Measurements from ENCODE around the gene FTH1.

Gene FTH1

DNA sequence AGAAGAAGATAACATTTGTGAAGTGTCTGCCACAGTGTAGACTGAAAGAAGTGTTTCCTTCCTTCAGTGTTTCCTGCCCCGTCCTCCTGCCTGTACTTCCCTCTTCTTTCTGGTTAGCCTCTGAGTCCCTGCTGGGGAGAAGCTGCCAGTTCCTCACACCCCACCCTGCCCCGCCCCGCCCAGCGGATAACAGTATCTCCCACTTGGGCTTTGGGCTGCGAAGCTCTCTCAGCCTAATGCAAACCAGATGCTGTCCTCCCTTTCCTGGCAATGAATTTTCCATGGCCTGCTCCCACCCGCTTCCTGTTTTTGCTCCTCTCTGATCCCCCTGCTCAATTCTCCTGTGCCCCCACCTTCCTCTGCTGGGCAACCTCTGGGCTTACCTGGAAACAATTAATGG is 44.9 kb downstream of the FTH1 start:
- DNase-seq (ENCODE audit: extremely low read depth, low read depth), result peak; percentile 66
- TF ChIP-seq, protein P1, sequence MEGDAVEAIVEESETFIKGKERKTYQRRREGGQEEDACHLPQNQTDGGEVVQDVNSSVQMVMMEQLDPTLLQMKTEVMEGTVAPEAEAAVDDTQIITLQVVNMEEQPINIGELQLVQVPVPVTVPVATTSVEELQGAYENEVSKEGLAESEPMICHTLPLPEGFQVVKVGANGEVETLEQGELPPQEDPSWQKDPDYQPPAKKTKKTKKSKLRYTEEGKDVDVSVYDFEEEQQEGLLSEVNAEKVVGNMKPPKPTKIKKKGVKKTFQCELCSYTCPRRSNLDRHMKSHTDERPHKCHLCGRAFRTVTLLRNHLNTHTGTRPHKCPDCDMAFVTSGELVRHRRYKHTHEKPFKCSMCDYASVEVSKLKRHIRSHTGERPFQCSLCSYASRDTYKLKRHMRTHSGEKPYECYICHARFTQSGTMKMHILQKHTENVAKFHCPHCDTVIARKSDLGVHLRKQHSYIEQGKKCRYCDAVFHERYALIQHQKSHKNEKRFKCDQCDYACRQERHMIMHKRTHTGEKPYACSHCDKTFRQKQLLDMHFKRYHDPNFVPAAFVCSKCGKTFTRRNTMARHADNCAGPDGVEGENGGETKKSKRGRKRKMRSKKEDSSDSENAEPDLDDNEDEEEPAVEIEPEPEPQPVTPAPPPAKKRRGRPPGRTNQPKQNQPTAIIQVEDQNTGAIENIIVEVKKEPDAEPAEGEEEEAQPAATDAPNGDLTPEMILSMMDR (IDR thresholded peaks at IDR 0.05; ENCODE audit: low read depth, low read length), result no peak

DNA sequence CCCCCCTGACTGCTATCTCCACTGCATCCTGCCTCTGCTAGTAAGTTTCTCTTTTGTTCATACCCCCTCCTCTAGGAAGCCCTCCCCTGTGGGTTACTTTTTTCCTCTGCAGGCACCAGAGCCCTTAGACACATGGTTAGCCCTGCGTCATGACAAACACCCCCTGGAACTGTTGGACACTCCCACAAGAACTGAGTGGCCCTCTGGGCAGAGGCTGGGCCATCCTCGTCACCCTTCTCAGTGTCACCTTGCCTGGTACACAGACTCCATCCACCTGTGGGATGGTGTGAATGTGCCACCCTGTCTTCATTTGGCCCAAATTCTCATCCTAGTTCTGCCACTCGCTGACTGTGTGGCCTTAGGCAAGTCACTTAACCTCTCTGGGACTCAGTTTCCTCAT is 46.0 kb downstream of the FTH1 start:
- TF ChIP-seq, protein P1 (IDR thresholded peaks at IDR 0.05; ENCODE audit: low read depth, low read length), result no peak
- DNase-seq (ENCODE audit: extremely low read depth, low read depth), result no peak

GRCh38 chr11:61919705-61920631 is 47.5 kb downstream of the FTH1 start:
- no peak for DNase-seq (ENCODE audit: extremely low read depth, low read depth)
- TF ChIP-seq, protein P1 (IDR thresholded peaks at IDR 0.05; ENCODE audit: low read depth, low read length), result no peak

DNA sequence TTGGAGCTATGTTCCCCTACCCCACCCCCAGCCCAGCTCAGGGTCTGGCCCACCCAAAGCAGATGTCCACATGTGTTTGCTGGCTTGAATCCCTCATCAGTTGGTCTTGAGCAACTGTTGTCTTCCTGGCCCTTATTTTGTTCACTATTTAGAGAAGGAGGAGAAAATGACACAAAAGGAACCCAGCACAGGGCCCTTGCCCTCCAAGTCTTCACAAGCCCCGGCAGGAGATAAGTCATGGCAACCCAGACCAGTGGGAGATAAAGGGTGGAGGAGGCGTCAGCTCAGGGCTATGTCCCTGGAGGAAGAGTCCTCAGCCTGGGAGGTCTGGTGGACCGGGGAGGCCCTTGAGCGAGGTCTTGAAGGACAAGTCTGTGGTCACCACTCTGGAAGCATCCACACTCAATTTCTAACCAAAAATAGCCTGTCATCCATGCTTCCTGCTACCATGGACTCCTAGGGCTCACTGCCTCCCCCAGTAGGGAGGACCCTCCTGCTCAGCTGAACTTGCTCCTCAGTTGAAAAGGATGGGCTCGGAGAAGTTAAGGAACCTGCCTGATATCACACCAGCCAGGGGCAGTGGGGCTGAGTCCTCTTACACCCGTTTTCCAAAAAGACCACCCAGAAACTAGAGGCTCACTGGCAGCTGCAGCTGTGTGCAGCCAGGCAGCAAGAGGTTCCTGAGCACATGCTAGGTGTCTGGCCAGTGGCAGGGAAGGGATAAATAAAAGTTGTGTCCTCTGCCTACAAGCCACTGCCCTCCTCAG is 48.3 kb downstream of the FTH1 start:
- TF ChIP-seq, protein P1 (IDR thresholded peaks at IDR 0.05; ENCODE audit: low read depth, low read length), result no peak
- no peak for DNase-seq (ENCODE audit: extremely low read depth, low read depth)

DNA sequence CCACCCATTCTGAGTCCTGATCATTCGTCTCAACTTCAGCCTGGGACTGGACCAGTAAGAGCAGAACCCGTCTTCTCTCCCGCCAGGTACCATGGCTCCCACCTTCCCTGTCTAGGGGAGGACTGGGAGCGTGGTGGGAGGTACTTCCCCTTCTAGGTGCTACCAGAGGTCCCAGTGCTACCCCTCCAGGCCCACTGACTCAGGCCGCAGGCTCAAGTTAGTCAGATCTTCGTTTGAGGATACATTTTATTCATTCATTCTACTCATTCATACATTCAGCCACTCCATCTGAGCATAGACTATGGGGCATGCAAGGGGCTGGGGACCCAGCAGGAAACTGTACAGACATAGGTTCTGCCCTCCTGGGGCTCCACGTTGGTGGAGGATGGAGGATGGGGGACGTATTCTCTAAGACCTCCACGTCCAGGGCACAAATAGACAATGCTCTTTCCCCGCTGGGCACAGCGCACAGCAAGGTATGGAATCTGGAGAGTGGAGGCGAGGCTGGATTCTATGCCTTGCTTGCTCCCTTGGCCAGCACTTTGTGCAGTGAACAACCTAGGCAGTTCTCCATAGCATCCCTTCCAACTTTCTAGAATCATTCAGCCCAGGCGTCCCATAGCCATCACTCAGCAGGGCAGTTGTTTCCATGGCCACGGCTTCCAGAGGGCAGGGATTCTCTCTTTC is 49.0 kb downstream of the FTH1 start:
- TF ChIP-seq, protein P1 (IDR thresholded peaks at IDR 0.05; ENCODE audit: low read depth, low read length), result no peak
- no peak for DNase-seq (ENCODE audit: extremely low read depth, low read depth)

DNA sequence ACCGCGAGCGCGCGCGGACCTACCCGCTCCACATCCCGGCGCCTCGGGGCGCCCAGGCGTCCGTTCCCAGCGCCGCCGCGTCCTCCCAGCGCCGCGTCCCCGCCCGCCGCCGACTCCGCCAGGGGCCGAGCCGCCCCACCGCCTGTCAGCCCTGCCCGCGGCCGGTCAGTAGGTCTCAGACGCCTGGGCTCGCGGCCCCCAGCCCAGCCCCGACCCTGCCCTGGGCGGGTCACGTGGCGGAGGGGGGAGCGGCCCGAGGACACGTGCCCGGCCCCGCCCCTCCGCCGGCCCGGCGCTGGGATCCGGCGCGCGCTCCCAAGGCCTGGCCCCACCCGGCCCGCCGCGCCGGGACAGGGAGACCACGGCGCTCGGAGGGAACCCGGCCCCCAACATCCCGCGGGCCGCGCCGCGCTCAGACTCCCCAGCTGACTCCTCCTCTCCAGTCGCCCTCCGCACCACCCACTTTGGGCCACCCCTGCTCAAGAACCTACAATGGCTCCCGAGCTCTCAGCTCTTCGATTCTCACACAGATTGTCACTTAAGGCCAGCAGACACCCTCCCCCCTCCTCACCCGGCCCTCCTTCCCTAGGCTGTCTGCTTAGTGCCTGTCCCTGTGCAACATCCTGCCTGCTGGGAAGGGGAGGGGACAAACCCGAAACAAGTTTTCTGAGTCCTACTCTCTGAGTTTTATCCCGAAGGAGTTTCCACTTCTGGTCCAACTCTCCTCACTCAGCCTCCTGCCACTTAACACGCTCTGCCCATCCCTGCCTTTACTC is 49.9 kb downstream of the FTH1 start, which contains the start of gene RAB3IL1:
Gene RAB3IL1 (minus strand): TSS at position 233 of the 776 bp plus-strand sequence. CDS start 199 bp downstream, at position 34.
- TF ChIP-seq, protein P1 (IDR thresholded peaks at IDR 0.05; ENCODE audit: low read depth, low read length), result no peak
- no peak for DNase-seq (ENCODE audit: extremely low read depth, low read depth)
